ENCODE results near the gene LDHAL6A.
"Not testable (repeated sequence)": the region's sequence is repeated elsewhere in the genome, so short reads cannot be mapped to it uniquely, and the experiment has no call there.

Gene LDHAL6A

DNA sequence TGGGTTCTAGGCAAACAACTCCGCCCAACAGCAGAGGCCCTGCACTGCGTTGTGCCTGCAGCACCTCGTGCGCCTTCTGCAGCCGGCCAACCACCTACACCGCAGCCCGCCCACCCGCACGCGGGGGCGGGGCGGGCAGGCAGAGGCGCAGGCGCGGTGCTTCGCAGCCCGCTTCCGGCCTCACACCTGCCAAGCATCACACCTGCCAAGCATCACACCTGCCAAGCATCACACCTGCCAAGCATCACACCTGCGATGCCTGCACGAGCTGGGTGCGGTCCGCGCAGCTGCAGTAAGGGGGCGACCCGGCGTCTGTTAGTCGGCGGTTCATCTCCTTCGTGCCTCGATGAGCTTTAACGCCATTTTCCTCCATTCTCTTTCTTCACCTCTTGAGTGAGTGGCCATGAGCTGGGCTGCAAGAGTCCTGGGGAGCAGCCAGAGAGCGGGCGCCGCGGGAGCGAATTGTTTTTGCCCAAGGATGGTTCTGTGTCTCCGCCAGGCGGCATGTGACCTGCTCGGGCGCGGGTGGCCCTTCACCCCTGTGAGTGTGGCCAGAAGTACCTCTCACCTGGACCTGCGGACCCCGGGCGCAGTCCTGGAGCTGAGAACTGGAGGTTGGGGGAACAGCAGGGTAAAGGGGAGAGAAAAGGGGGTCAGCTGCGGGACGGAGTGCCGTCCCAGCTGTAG lies at the start of gene LDHAL6A:
TSS of gene LDHAL6A (plus strand) at position 171 of the 687 bp plus-strand sequence. CDS start 825 bp downstream, outside the sequence.
- no peak for DNase-seq (ENCODE audit: low read depth)

DNA sequence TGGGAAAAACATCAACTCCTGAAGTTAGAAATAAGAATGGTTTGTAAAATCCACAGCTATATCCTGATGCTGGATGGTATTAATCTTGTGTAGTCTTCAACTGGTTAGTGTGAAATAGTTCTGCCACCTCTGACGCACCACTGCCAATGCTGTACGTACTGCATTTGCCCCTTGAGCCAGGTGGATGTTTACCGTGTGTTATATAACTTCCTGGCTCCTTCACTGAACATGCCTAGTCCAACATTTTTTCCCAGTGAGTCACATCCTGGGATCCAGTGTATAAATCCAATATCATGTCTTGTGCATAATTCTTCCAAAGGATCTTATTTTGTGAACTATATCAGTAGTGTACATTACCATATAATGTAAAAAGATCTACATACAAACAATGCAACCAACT lies 48.3 kb upstream of the LDHAL6A start:
- DNase-seq (ENCODE audit: low read depth), result not testable (repeated sequence)

DNA sequence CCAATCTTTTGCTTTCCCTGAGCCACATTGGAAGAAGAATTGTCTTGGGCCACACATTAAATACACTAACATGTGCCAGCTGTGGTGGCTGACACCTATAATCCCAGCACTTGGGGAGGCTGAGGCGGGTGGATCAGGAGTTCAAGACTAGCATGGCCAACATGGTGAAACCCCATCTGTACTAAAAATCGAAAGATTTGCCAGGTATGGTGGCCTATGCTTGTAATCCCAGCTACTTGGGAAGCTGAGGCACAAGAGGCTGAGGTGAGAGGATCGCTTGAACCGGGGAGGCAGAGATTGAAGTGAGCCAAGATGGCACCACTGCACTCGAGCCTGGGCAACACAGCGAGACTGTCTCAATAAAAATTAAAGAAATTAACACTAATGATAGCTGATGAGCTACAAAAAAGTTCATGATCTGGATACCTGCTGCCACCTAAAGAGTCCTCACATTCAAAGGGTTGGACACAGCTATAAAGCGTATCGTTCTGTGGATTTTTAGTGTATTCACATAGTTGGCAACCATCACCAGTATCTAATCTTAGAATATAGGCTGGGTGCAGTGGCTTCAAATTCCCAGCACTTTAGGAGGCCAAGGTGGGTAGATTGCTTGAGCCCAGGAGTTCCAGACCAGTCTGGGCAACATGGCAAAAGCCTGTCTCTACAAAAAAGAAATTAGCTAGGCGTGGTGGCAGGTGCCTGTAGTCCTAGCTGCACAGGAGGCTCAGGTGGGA lies 46.9 kb upstream of the LDHAL6A start:
- DNase-seq (ENCODE audit: low read depth), result no peak

DNA sequence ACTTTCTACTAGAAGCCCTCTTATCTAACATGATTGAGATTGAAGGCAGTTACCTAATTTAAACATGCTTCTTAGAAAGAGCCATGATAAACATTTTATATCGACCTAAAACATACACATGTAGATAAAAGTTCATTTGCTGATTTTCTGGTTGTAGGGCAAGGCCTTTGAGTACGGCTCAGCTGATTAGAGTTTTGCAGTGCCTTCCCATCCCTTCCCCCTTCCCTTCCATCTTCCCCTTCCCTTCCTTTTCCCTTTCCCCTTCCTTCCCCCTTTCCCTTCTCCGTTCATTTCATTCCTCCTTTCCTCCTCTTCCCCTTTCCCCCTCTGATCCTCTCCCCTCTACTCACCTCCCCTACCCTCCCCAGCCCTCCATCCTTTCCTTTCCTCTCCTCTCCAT lies 39.2 kb upstream of the LDHAL6A start:
- DNase-seq (ENCODE audit: low read depth), result no peak

DNA sequence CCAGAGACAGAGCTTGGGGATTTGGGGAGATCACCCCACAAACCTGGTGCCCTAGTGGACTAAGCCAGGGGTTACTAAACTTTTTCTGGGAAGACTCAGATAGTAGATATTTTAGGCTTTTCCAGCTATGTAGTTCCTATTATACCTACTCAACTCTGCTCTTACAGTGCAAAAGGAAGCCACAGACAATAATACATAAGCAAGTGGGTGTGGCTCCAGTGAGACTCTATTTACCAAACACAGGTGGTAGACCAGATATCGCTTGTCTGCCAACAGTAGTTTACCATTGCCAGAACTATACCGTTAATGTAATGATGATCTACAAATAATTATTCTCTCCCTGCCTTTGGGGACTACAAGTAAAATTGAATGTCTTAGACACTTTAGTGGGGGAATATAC lies 36.6 kb upstream of the LDHAL6A start:
- DNase-seq (ENCODE audit: low read depth), result no peak

DNA sequence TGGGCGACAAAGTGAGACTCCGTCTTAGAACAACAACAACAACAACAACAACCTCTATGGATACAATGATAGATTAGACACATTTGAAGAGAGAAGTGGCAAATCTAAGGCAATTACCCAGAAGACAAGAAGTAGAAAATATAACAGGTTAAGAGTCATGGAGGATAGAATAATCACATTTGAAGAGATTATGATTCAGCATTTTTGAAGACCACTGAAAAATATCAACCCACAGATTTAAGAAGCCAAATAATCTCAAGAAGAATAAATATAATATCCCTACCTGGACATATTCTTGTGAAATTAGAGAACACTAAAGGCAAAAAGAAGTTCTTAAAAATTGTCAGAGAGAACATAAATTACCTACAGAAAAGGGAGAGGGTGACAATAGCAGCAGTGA lies 35.6 kb upstream of the LDHAL6A start:
- no peak for DNase-seq (ENCODE audit: low read depth)

DNA sequence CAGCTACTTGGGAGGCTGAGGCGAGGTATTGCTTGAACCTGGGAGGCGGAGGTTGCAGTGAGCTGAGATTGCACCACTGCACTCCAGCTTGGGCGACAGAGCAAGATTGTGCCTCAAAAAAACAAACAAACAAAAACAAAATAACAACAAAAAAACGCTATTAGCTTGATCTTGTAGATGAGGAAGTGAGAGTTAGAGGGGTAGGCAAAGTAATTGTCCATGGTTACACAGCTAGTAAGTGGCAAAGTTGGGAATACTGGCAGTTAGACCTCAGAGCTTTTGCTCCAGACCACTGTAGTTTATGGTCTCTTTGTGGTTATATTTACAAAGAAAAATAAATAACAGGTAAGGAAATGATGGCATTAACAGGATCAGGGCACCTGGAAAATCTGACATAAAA lies 28.4 kb upstream of the LDHAL6A start:
- no peak for DNase-seq (ENCODE audit: low read depth)

DNA sequence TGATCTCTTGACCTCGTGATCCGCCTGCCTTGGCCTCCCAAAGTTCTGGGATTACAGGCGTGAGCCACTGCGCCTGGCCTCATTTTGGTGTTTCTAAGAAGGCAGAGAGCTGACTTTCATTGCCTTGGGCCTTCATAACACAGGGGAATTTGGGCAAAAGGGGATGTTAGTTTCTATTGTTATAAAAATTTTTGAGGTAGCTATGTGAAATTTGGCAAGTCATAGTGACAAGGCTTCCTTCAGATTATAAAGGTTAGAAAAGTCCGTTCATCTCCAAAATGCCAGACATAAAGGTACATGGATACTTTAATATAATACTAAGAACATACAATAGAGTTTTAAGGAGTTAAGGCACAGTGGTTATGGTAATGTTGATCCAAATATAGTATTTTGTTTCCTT lies 26.3 kb upstream of the LDHAL6A start:
- no peak for DNase-seq (ENCODE audit: low read depth)

DNA sequence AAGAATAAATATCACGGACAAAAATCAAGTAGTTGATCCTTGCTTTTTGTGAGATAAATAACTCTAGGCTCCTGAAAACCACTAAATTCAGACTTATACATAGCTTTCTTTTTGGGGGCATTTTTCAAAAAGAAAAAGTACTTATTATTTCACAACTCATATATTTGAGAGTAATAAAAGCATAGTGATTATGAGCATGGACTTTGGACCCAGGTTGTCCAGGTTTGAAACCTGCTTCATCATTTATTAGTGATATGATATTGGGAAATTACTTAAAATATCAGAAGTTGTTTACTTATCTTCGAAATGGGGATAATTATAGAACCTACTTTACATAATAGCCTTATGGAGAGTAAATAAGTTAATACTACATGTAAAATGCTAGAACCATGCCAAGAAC lies 17.0 kb upstream of the LDHAL6A start:
- no peak for DNase-seq (ENCODE audit: low read depth)

DNA sequence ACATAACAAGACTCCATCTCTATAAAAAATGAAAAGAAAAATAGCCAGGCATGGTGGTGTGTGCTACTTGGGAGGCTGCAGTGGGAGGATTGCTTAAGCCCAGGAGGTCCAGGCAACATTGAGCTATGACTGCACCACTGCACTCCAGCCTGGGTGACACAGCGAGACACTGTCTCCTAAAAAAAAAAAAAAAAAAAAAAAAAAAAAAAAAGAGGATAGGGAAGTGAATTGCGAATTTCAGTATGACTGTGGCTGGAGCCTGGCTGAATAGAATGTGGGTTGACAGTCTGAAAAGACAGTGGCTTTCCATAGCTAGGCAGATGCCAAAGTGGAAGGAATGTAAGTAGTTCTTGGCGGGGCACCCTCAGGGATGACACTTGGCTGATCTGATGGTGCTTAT lies 6.4 kb upstream of the LDHAL6A start:
- DNase-seq (ENCODE audit: low read depth), result no peak

DNA sequence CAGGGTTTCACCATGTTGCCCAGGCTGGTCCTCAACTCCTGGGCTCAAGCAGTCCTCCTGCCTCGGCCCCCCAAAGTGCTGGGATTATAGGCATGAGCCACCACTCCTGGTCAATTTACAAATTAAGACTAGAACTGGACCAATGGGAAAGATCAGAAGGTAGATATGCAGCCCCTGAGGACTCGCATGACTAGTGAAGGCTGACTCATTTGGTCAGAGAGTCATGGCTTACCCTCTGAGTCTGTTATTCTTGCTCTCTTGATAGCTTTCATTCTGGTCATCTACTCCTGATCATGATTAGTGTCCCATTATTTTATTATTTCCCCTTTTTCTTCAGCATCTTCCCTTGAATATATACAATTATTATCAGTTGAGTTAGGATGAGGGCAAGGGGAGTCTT lies 2.7 kb upstream of the LDHAL6A start:
- no peak for DNase-seq (ENCODE audit: low read depth)

DNA sequence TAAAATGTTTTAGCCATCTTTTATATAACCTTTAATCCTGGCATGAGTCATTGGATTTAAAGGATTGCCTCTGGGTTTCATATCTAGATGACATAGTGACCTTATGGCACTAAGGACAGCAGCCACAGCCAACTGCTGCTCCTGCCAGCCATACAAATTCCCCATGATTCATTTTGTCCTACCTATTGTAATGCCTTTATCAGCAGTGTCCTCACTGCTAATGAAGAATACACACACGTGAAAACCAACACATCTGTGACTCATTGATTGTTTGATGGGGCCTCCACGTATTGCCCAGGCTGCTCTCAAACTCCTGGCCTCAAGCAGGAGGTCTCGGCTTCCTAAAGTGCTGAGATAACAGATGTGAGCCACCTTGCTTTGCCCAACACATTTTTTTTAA lies 1.8 kb downstream of the LDHAL6A start:
- DNase-seq (ENCODE audit: low read depth), result no peak

DNA sequence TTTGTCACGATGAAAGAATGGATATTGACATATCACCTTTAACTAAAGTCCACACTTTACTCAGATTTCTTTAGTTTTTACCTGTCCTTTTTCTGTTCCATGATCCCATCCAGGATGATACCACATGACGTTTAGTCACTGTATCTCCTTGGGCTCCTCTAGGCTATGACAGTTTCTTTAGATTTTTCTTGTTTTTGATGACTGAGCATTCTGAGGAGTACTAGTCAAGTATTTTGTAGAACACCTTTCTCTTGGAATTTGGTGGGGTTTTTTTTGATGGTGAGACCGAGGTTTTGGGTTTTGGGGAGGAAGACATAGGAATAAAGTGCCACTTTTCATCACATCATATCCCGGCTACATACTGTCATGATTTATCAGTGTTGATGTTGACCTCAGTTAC lies 4.0 kb downstream of the LDHAL6A start:
- DNase-seq (ENCODE audit: low read depth), result no peak

DNA sequence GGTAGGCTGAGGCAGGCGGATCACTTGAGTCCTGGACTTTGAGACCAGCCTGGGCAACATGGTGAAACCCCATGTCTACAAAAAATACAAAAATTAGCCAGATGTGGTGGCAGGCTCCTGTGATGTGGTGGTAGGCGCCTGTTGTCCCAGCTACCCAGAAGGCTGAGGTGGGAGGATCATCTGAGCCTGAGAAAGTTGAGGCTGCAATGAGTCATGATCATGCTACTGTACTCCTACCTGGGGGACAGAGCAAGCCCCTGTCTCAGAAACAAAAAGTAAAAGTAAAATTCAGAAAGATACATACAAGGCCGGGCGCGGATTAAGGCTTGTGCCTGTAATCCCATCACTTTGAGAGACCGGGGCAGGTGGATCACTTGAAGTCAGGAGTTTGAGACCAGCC lies 6.3 kb downstream of the LDHAL6A start:
- DNase-seq (ENCODE audit: low read depth), result no peak

DNA sequence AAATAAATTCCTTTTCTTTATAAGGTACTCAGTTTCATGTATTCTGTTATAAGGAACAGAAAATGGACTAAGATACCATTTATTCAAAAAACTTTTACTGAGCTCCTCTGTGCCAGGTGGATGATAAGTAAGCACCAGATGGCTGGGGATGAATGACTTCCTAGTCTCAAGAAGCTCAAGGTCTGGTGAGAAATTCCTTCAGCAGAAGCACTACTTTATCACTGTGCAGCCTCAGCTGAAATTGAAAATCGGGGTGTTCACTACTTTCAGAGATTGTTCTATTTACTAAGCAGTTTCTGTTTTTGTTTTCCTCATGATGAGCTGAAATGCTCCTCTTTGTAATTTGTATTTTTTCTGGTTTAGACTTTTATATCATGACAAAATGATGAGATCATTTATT lies 7.8 kb downstream of the LDHAL6A start:
- no peak for DNase-seq (ENCODE audit: low read depth)

DNA sequence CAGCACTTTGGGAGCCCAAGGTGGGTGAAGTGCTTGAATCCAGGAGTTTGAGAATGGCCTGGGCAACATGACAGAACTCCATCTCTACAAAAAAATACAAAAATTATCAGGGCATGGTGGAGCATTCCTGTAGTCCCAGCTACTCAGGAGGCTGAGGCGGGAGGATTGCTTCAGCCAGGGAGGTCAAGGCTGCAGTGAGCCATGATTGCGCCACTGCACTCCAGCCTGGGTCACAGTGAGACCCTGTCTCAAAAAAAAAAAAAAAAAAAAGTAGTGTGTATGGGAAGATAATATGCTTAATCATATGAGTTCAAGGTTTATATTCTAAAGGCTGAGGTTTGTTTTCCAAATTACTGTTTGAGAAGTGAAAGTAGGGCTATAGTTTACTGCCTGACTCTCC lies 10.7 kb downstream of the LDHAL6A start:
- DNase-seq (ENCODE audit: low read depth), result no peak

DNA sequence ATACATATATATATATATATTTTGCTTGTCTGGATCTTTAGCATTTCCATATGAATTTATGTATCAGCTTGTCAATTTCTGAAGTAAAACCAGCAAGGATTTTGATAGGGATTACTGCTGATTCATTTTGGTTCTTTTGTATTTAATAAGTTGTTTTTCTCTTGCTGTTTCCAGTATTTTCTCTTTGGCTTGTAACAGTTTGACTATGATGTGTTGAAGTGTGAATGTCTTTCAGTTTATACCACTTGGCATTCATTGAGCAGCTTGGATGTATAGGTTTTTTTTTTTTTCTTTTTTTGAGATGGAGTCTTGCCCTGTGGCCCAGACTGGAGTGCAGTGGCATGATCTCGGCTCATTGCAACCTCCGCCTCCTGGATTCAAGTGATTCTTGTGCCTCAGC lies 12.4 kb downstream of the LDHAL6A start:
- no peak for DNase-seq (ENCODE audit: low read depth)

DNA sequence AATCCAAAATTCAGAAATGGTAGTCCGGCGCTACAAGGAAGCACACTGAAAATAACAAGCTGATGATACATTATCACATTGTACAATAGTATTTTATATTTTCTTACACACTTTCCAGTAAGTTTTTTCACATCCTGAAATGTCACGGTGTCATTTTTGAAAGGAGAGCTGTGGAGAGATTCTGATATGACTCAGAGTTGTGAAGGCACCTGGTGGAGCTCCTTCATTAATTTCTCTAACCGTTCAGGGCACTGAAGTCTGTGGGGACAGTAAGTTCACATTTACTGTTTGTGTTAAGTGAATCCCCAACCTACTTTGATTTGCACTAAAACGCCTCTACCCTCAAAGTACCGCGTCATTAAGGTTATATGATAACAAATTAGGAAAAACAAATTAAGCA lies 13.3 kb downstream of the LDHAL6A start:
- no peak for DNase-seq (ENCODE audit: low read depth)

DNA sequence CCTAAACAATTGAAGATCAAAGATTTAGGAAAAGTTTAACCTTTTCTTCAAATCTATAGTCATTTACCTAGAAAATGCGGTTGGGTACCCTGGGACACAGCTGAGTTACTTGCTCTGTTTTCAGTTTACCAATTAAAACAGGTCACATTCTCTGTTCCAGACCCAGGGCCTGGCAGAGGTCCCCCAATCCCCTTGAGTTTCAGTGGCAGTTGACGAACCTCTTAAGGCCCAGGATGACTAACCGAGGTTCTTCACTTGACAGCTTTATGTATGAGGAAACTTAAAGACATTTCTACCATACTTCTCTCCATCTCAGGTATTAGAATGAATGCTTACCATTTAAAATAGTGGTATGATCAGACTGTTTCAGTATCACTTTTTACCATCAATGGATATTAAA lies 16.3 kb downstream of the LDHAL6A start:
- no peak for DNase-seq (ENCODE audit: low read depth)

DNA sequence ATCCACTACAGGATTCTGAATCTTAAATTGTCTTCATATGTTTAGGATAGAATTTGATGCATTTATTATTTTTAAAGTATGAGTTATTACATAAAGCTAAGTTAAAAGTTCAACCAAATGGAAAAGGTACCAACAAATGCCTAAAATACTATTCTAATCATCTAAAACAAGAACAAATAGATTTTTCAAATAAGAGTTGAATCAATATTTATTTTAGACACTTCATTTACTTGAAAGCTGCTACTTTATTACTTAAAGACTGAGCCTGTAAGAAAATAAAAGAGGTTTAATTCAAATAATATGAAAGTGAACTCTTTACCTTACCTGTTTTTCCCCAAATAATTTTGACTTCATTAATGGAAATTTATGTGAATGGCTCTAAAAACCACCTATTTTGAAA lies 16.9 kb downstream of the LDHAL6A start:
- DNase-seq (ENCODE audit: low read depth), result no peak

DNA sequence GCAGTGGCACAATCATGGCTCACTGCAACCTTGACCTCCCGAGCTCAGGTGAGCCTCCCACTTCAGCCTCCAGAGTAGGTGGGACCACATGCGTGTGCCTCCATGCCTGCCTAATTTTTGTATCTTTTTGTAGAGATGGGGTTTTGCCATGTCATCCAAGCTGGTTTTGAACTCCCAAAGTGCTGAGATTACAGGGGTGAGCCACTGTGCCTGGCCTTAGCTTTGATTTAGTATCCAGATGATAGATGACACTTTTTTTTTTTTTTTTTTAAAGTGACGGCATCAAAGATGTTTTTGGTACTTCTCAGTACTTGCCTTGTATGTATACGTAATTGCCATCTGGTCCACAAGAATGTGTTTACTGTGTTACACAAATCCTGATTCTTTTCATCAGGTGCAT lies 23.4 kb downstream of the LDHAL6A start:
- DNase-seq (ENCODE audit: low read depth), result no peak

DNA sequence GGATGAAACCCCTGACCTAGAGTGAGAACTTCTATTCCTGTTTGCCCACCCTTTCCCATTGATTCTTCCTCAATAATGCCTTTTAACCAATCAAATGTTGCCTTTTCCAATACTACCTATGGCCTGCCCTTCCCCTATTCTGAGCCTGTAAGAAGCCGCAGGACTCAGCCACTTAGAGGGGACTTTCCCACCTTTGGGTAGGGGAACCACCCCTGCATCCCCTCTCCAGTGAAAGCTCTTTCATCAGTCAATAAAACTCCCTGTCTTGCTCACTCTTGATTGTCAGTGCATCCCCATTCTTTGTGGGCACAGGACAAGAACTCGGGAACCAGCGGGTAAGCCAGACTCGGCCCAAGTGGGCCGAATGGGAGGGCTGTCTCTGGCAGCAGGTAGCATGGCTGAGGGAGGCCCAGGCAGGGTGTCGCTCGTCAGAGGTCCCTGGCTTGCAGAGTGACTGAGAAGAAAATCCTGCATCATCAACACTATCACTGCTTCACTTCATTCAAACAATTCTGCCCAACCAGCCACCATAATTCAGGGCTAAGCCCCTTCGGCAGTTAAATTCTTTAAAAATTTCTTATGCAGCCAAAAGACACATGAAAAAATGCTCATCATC lies 30.4 kb downstream of the LDHAL6A start:
- DNase-seq (ENCODE audit: low read depth), result no peak

DNA sequence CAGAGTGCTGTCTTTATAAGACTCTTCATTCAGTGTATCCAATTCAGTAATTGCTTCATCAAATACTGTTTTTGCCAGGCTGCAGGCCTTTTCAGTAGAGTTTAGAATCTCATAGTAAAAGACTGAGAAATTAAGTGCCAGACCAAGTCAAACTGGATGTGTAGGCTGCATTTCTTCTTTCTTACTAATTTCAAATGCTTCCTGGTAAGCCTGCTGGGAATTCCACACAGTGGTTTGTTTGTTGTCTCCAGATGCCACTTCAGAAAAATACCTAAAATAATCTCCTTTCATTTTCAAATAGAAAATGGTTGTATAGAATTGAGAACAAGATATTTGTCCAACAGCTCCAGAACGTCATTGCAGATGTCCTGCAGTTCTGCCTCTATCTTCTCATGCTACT lies 34.7 kb downstream of the LDHAL6A start:
- DNase-seq (ENCODE audit: low read depth), result no peak
